Adrenal gland (tissue), 12 donors: ENCODE data around the gene MALRD1. TPM values are rescaled to one million over a fixed set of nuclear protein-coding genes. Genes with fewer than 3 reads are reported as not detected.

Source experiments
- DNase-seq, 7 donors: peaks; one replicate each; pipeline ENCODE4 v3.0.0-alpha.2; 2019 to 2020
- H3K27ac ChIP-seq, 5 donors: fragments of 200-600 bp; sonication (generic) in 4 of 5; 1 replicate in 3 of 5; 2 replicates in 2 of 5; pipeline versions ENCODE4 v1.5.1 to v1.8.0; 2016 to 2020; ENCODE audit warnings: mild to moderate bottlenecking in 1 of 5
- H3K27me3 ChIP-seq: fragments of 200-600 bp; 2 replicates; pipeline ENCODE4 v1.8.0; 2021
- H3K36me3 ChIP-seq, 2 donors: fragments of 200-600 bp; replicated peaks in 1 of 2; 1 replicate in 1 of 2; 2 replicates in 1 of 2; pipeline versions ENCODE4 v1.5.1 to v1.8.0; 2018 to 2022
- H3K4me1 ChIP-seq, 2 donors: fragments of 200-600 bp; replicated peaks in 1 of 2; 1 replicate in 1 of 2; 2 replicates in 1 of 2; pipeline versions ENCODE4 v1.5.1 to v1.8.0; 2018 to 2021
- H3K4me3 ChIP-seq, 4 donors: fragments of 200-600 bp; sonication (generic) in 3 of 4; one replicate each; pipeline ENCODE4 v1.5.1; 2016 to 2018
- H3K9me3 ChIP-seq, 3 donors: fragments of 200-600 bp; sonication (generic) in 1 of 3; replicated peaks in 1 of 3; 1 replicate in 2 of 3; 2 replicates in 1 of 3; pipeline versions ENCODE4 v1.5.1 to v1.8.0; 2016 to 2021
- CTCF ChIP-seq, 6 experiments: fragments of 450-650 bp in 4 of 6; fragments of 200-600 bp in 2 of 6; sonication (generic) in 1 of 6; IDR thresholded peaks; 1 replicate in 5 of 6; 2 replicates in 1 of 6; pipeline versions ENCODE4 v1.5.1 to v1.8.0; 2016 to 2021; ENCODE audit warnings: antibody characterized with exemption in 6 of 6, mild to moderate bottlenecking in 2 of 6, moderate library complexity in 1 of 6
- POLR2A ChIP-seq, 2 donors: fragments of 450-650 bp; IDR thresholded peaks; one replicate each; pipeline ENCODE4 v1.6.1; 2017; ENCODE audit warnings: antibody characterized with exemption in 2 of 2, mild to moderate bottlenecking in 2 of 2, moderate library complexity in 1 of 2
- WGBS, 4 donors: extraction: QIAGEN DNeasy Blood & Tissue Kit in 2 of 4; methylation state at CpG; one replicate each; pipeline versions ENCODE4 v1.1.5 to v1.1.7; 2013 to 2017; 5-methylcytosine and 5-hydroxymethylcytosine counted together
- intact Hi-C, 2 donors: fragments of 100-400 bp; cut with DNase I; formaldehyde crosslinking; loops; one replicate each; pipeline versions ENCODE4 v1.14.1 to v1.15.0; 2022 to 2023
- polyA plus RNA-seq, 3 donors: library from polyadenylated mRNA; stranded (reverse); fragments of 200-250 nt in 2 of 3; fragments of 350-450 nt in 1 of 3; fragmentation: Illumina TruSeq in 1 of 3; extraction: RNeasy Lipid Tissue Mini Kit (QIAGEN cat#74804) in 1 of 3; gene quantifications; one replicate each; pipeline ENCODE4 v1.2.3, GENCODE V29; 2013 to 2014
- total RNA-seq, 9 donors: library from RNA; depleted of rRNA in 4 of 9; stranded (reverse); fragments of >200 nt in 4 of 9; fragments of 120-200 nt in 1 of 9; fragmentation: NEBNext Ultra II Directional in 1 of 9; extraction: Animal tissue kit (Norgen Biotek cat#: 25700) in 1 of 9; gene quantifications; one replicate each; pipeline versions ENCODE4 v1.1.0 to v1.2.4, GENCODE V29; 2013 to 2023
- donor health status: healthy with polysubstance abuse.
- donor health status: Bipolar disorder and iron deficiency.
- donor health status: DM: yes; HTN: yes; CAD: no.
- donor health status: DM: no; HTN: no; CAD: no.
- donor health status: DM: no; HTN: no; CAD: no.
- donor health status: DM: yes; HTN: yes; CAD: no.

MALRD1 gene
- total and polyA plus RNA-seq, 12 donors: 0.48 to 6.2 (median 1.9) TPM

- 59 to 73% (median 63%) methylated on average over 2 of the region's 2 CpGs for WGBS, 4 donors
Measured at GRCh38 chr10:19184891-19185290, 136.3 kb downstream of the MALRD1 start.

GRCh38 chr10:19194866-19195265, 146.3 kb downstream of the MALRD1 start:
- intact Hi-C loops: no loop called here
- H3K9me3 ChIP-seq: no peaks in the 10 kb centered on the region
- no peaks in the 10 kb centered on the region for H3K4me1 ChIP-seq
- no peak overlapping the region for H3K4me3 ChIP-seq
- no peak for DNase-seq
- no peak overlapping the region for H3K27ac ChIP-seq
- no peaks in the 10 kb centered on the region for H3K36me3 ChIP-seq
- WGBS, 4 donors: 74 to 85% (median 79%) methylated on average over 3 of the region's 3 CpGs
- TF ChIP-seq POLR2A (IDR thresholded peaks at IDR 0.05) (no peak), CTCF (IDR thresholded peaks at IDR 0.05) (no peak)
- no peaks in the 10 kb centered on the region for H3K27me3 ChIP-seq

More at GRCh38 chr10:19184891-19185290, 136.3 kb downstream of the MALRD1 start:
- H3K27me3 ChIP-seq: no peaks in the 10 kb centered on the region
- no peaks in the 10 kb centered on the region for H3K4me1 ChIP-seq
- H3K36me3 ChIP-seq: no peaks in the 10 kb centered on the region
- H3K27ac ChIP-seq: no peak overlapping the region
- DNase-seq: no peak
- no peak overlapping the region for H3K4me3 ChIP-seq
- TF ChIP-seq CTCF (IDR thresholded peaks at IDR 0.05): no peak
- no peak for TF ChIP-seq POLR2A (IDR thresholded peaks at IDR 0.05)
- intact Hi-C loops: no loop called here
- H3K9me3 ChIP-seq: no peaks in the 10 kb centered on the region

GRCh38 chr10:19195698-19196097, 147.1 kb downstream of the MALRD1 start:
- no peaks in the 10 kb centered on the region for H3K27me3 ChIP-seq
- H3K4me1 ChIP-seq: no peaks in the 10 kb centered on the region
- H3K36me3 ChIP-seq: no peaks in the 10 kb centered on the region
- H3K27ac ChIP-seq: no peak overlapping the region
- H3K4me3 ChIP-seq: no peak overlapping the region
- no peak for DNase-seq
- TF ChIP-seq POLR2A (IDR thresholded peaks at IDR 0.05): no peak
- TF ChIP-seq CTCF (IDR thresholded peaks at IDR 0.05): no peak
- 77 to 81% (median 80%) methylated on average over 5 of the region's 5 CpGs for WGBS, 4 donors
- intact Hi-C loops: no loop called here
- H3K9me3 ChIP-seq: no peaks in the 10 kb centered on the region

GRCh38 chr10:19200211-19200610, 151.6 kb downstream of the MALRD1 start:
- intact Hi-C loops: no loop called here
- 67 to 79% (median 78%) methylated on average over 2 of the region's 2 CpGs for WGBS, 4 donors
- Histone ChIP-seq H3K36me3 (no peaks in the 10 kb centered on the region), H3K9me3 (no peaks in the 10 kb centered on the region), H3K4me3 (no peak overlapping the region), H3K4me1 (no peaks in the 10 kb centered on the region), H3K27me3 (no peaks in the 10 kb centered on the region), H3K27ac (no peak overlapping the region)
- DNase-seq: no peak
- no peak for TF ChIP-seq CTCF (IDR thresholded peaks at IDR 0.05)
- TF ChIP-seq POLR2A (IDR thresholded peaks at IDR 0.05): no peak
